GM10847 (cell line): ENCODE measurements around the gene NHSL1.

Source experiments
- POLR2A ChIP-seq: IDR thresholded peaks from 2 replicates; pipeline ENCODE4 v1.6.1; 2011; ENCODE audit not compliant: insufficient read length; ENCODE audit errors: extremely low read depth

Gene NHSL1

GRCh38 chr6:138528137-138528536, 28.8 kb upstream of the NHSL1 start:
- TF ChIP-seq POLR2A = no peak

- TF ChIP-seq POLR2A = no peak
These were observed 28.3 kb upstream of the NHSL1 start for GRCh38 chr6:138527411-138528088.

- no peak for TF ChIP-seq POLR2A
These were observed 27.5 kb upstream of the NHSL1 start for GRCh38 chr6:138526822-138527235.

GRCh38 chr6:138525355-138525754, 26.1 kb upstream of the NHSL1 start:
- TF ChIP-seq POLR2A = no peak

- TF ChIP-seq POLR2A = no peak
These were observed 25.2 kb upstream of the NHSL1 start for GRCh38 chr6:138524526-138524925.

GRCh38 chr6:138523347-138524210, 24.3 kb upstream of the NHSL1 start:
- no peak for TF ChIP-seq POLR2A

GRCh38 chr6:138522611-138523010, 23.3 kb upstream of the NHSL1 start:
- TF ChIP-seq POLR2A = no peak

GRCh38 chr6:138521790-138522189, 22.5 kb upstream of the NHSL1 start:
- TF ChIP-seq POLR2A = no peak

GRCh38 chr6:138520463-138520862, 21.2 kb upstream of the NHSL1 start:
- no peak for TF ChIP-seq POLR2A

- TF ChIP-seq POLR2A = no peak
These were observed 18.8 kb upstream of the NHSL1 start for GRCh38 chr6:138518054-138518453.

GRCh38 chr6:138517635-138518034, 18.3 kb upstream of the NHSL1 start:
- no peak for TF ChIP-seq POLR2A

GRCh38 chr6:138515657-138516248, 16.5 kb upstream of the NHSL1 start:
- no peak for TF ChIP-seq POLR2A

- TF ChIP-seq POLR2A = no peak
These were observed 15.7 kb upstream of the NHSL1 start for GRCh38 chr6:138514860-138515540.

GRCh38 chr6:138512609-138513008, 13.3 kb upstream of the NHSL1 start:
- TF ChIP-seq POLR2A = no peak

GRCh38 chr6:138510093-138510492, 10.8 kb upstream of the NHSL1 start:
- no peak for TF ChIP-seq POLR2A
